H1 (cell line): ENCODE measurements around the gene EIF2B2. TPM values are rescaled to one million over a fixed set of nuclear protein-coding genes. Genes with fewer than 3 reads are reported as not detected.

ENCODE experiments used
- BRCA1 ChIP-seq: IDR thresholded peaks from 2 replicates; pipeline ENCODE4 v1.6.1; 2012; ENCODE audit warnings: low read depth, low read length, improper control_type of control experiment
- CBX8 ChIP-seq: fragments of 300-800, 300-1000 bp; sonication (generic); IDR thresholded peaks from 2 replicates; pipeline ENCODE4 v1.7.1; 2016; ENCODE audit warnings: low read depth, low read length, borderline replicate concordance
- CHD7 ChIP-seq: fragments of 300-600 bp; sonication (generic); IDR thresholded peaks from 2 replicates; pipeline ENCODE4 v1.7.1; 2012; ENCODE audit warnings: low read length, moderate library complexity, mild to moderate bottlenecking, inconsistent platforms; ENCODE audit not compliant: insufficient replicate concordance
- EGR1 ChIP-seq: IDR thresholded peaks from 2 replicates; pipeline ENCODE4 v1.6.1; 2011; ENCODE audit warnings: low read depth, low read length, borderline replicate concordance
- SIRT6 ChIP-seq: IDR thresholded peaks from one replicate; pipeline ENCODE4 v1.7.1; 2012; ENCODE audit warnings: low read length, inconsistent platforms
- TAF7 ChIP-seq: optimal IDR thresholded peaks from 2 replicates; pipeline ENCODE3; 2011; ENCODE audit warnings: low read depth, mild to moderate bottlenecking, inconsistent platforms, low read length, moderate library complexity, borderline replicate concordance
- polyA plus RNA-seq, 7 experiments: library from polyadenylated mRNA; depleted of rRNA in 3 of 7; stranded (reverse) in 5 of 7; unstranded in 2 of 7; fragments of >200 nt in 5 of 7; fragments of 200-250 nt in 2 of 7; gene quantifications; 1 replicate in 5 of 7; 2 replicates in 1 of 7; 4 replicates in 1 of 7; pipeline versions ENCODE4 v1.2.1 to v1.2.3, GENCODE V29; 2011 to 2013; ENCODE audit warnings: missing spikeins in 2 of 7, mixed read lengths in 2 of 7
- total RNA-seq: library from RNA; stranded (reverse); fragmentation: NEBNext Ultra II Directional; extraction: Animal tissue kit (Norgen Biotek cat#: 25700); gene quantifications from 2 replicates; pipeline ENCODE4 v1.2.1, GENCODE V29; 2021

EIF2B2 gene
- total and polyA plus RNA-seq, 2 of the 8 experiments (the other 6 are each of a cell fraction or from before 2014, with no cell fraction given), result 42.6 to 79.9 TPM

GRCh38 chr14:75005357-75005756 lies 2.6 kb downstream of the EIF2B2 start (continued):
- no peak for TF ChIP-seq CHD7
- no peak for TF ChIP-seq BRCA1
- TF ChIP-seq CBX8, result no peak
- TF ChIP-seq SIRT6, result no peak
- TF ChIP-seq TAF7, result no peak
- no peak for TF ChIP-seq EGR1
